Uterus (tissue), 4 donors: ENCODE results near the gene SPDYE18. TPM values are rescaled to one million over a fixed set of nuclear protein-coding genes. Genes with fewer than 3 reads are reported as not detected.
A peak's percentile ranks its signal among the peaks of the same experiment; 100 is the strongest.
"Not testable (repeated sequence)": the region's sequence is repeated elsewhere in the genome, so short reads cannot be mapped to it uniquely, and the experiment has no call there.

Experiments used
- DNase-seq, 2 donors: peaks; one replicate each; pipeline ENCODE4 v3.0.0-alpha.2; 2019 to 2020
- H3K27ac ChIP-seq, 2 donors: fragments of 200-600 bp; sonication (generic); 1 replicate in 1 of 2; 2 replicates in 1 of 2; pipeline ENCODE4 v1.5.1; 2016 to 2018
- H3K27me3 ChIP-seq, 2 donors: fragments of 200-600 bp; sonication (generic); one replicate each; pipeline ENCODE4 v1.5.1; 2018 to 2019; ENCODE audit warnings: control low read depth in 1 of 2
- H3K36me3 ChIP-seq, 2 donors: fragments of 200-600 bp; sonication (generic); one replicate each; pipeline ENCODE4 v1.5.1; 2019; ENCODE audit warnings: control low read depth in 1 of 2
- H3K4me1 ChIP-seq, 2 donors: fragments of 200-600 bp; sonication (generic); one replicate each; pipeline ENCODE4 v1.5.1; 2018 to 2019; ENCODE audit warnings: control low read depth in 1 of 2
- H3K4me3 ChIP-seq, 2 donors: fragments of 200-600 bp; sonication (generic); 1 replicate in 1 of 2; 2 replicates in 1 of 2; pipeline ENCODE4 v1.5.1; 2018 to 2019; ENCODE audit warnings: mild to moderate bottlenecking in 1 of 2
- H3K9me3 ChIP-seq, 2 donors: fragments of 200-600 bp; sonication (generic); one replicate each; pipeline ENCODE4 v1.5.1; 2019; ENCODE audit warnings: control low read depth in 1 of 2
- intact Hi-C: fragments of 100-400 bp; cut with DNase I; formaldehyde crosslinking; loops from one replicate; pipeline ENCODE4 v1.15.1; 2023; ENCODE audit warnings: low total_unique reads
- total RNA-seq, 4 donors: library from RNA; depleted of rRNA in 3 of 4; stranded (reverse); fragments of >200 nt in 3 of 4; gene quantifications; one replicate each; pipeline versions ENCODE4 v1.1.0 to v1.2.4, GENCODE V29; 2014 to 2023
- donor health status: DM: yes; HTN: yes; CAD: no.

Gene SPDYE18
- total RNA-seq, 4 donors from 2014 or later: 0.69 to 2.6 (median 1.6) TPM; not detected in 1

GRCh38 chr7:77071108-77071507 lies 8.8 kb upstream of the SPDYE18 start:
- H3K4me3 ChIP-seq, DNase-seq, H3K36me3 ChIP-seq, intact Hi-C loops, H3K27ac ChIP-seq, H3K27me3 ChIP-seq, H3K4me1 ChIP-seq, H3K9me3 ChIP-seq: not testable (repeated sequence)

- H3K36me3 ChIP-seq, H3K27ac ChIP-seq, H3K27me3 ChIP-seq, H3K9me3 ChIP-seq, H3K4me3 ChIP-seq, intact Hi-C loops, H3K4me1 ChIP-seq, DNase-seq: not testable (repeated sequence)
Measured at GRCh38 chr7:77065869-77066268, 3.5 kb upstream of the SPDYE18 start.

GRCh38 chr7:77063732-77064131 lies 1.4 kb upstream of the SPDYE18 start:
- H3K36me3 ChIP-seq, DNase-seq, H3K4me1 ChIP-seq, H3K4me3 ChIP-seq, H3K9me3 ChIP-seq, H3K27me3 ChIP-seq, intact Hi-C loops, H3K27ac ChIP-seq: not testable (repeated sequence)

- H3K4me1 ChIP-seq, H3K4me3 ChIP-seq, H3K9me3 ChIP-seq, intact Hi-C loops, H3K27ac ChIP-seq, DNase-seq, H3K27me3 ChIP-seq, H3K36me3 ChIP-seq: not testable (repeated sequence)
Measured at GRCh38 chr7:77032261-77032660, 30.1 kb downstream of the SPDYE18 start, which contains the start of gene SPDYE17. TSS of gene SPDYE17 (minus strand) at chr7:77032361. CDS start at chr7:77030570, 1,791 bp downstream.

- intact Hi-C loops, H3K4me1 ChIP-seq, H3K9me3 ChIP-seq, H3K36me3 ChIP-seq, DNase-seq, H3K4me3 ChIP-seq, H3K27me3 ChIP-seq, H3K27ac ChIP-seq: not testable (repeated sequence)
Measured at GRCh38 chr7:77026349-77026748, 36.0 kb downstream of the SPDYE18 start.

GRCh38 chr7:77010074-77010680 lies 52.2 kb downstream of the SPDYE18 start:
- DNase-seq, H3K36me3 ChIP-seq, H3K27me3 ChIP-seq, H3K4me3 ChIP-seq, intact Hi-C loops, H3K9me3 ChIP-seq, H3K4me1 ChIP-seq, H3K27ac ChIP-seq: not testable (repeated sequence)

- H3K4me3 ChIP-seq, H3K9me3 ChIP-seq, H3K27me3 ChIP-seq, intact Hi-C loops, H3K36me3 ChIP-seq, H3K4me1 ChIP-seq, H3K27ac ChIP-seq: not testable (repeated sequence)
- peak in 1 of 2 donors; percentile 32 for DNase-seq
Measured at GRCh38 chr7:77008000-77008399, 54.4 kb downstream of the SPDYE18 start.

GRCh38 chr7:77006127-77007110 lies 55.9 kb downstream of the SPDYE18 start:
- DNase-seq, H3K4me1 ChIP-seq, H3K4me3 ChIP-seq, H3K27me3 ChIP-seq, H3K36me3 ChIP-seq, H3K27ac ChIP-seq, intact Hi-C loops, H3K9me3 ChIP-seq: not testable (repeated sequence)

- intact Hi-C loops: not testable (repeated sequence)
Measured at GRCh38 chr7:77005461-77006057, 56.8 kb downstream of the SPDYE18 start.

GRCh38 chr7:77004151-77004550 lies 58.2 kb downstream of the SPDYE18 start:
- H3K27ac ChIP-seq, H3K4me3 ChIP-seq, H3K36me3 ChIP-seq, H3K4me1 ChIP-seq, H3K27me3 ChIP-seq, DNase-seq, H3K9me3 ChIP-seq, intact Hi-C loops: not testable (repeated sequence)

More at GRCh38 chr7:77005461-77006057, 56.8 kb downstream of the SPDYE18 start:
- H3K4me1 ChIP-seq, H3K27ac ChIP-seq, H3K9me3 ChIP-seq, H3K27me3 ChIP-seq, H3K4me3 ChIP-seq, H3K36me3 ChIP-seq, DNase-seq: not testable (repeated sequence)

GRCh38 chr7:77003241-77003640 lies 59.1 kb downstream of the SPDYE18 start:
- H3K27me3 ChIP-seq, H3K27ac ChIP-seq, DNase-seq, H3K4me1 ChIP-seq, H3K36me3 ChIP-seq, H3K4me3 ChIP-seq, H3K9me3 ChIP-seq, intact Hi-C loops: not testable (repeated sequence)

- H3K27me3 ChIP-seq, intact Hi-C loops, H3K27ac ChIP-seq, H3K4me3 ChIP-seq, H3K9me3 ChIP-seq, H3K36me3 ChIP-seq, DNase-seq, H3K4me1 ChIP-seq: not testable (repeated sequence)
Measured at GRCh38 chr7:77002678-77003233, 59.6 kb downstream of the SPDYE18 start.

GRCh38 chr7:77002104-77002503 lies 60.3 kb downstream of the SPDYE18 start:
- DNase-seq, H3K27me3 ChIP-seq, H3K36me3 ChIP-seq, H3K4me3 ChIP-seq, H3K27ac ChIP-seq, H3K4me1 ChIP-seq, intact Hi-C loops, H3K9me3 ChIP-seq: not testable (repeated sequence)
